Measurements from ENCODE around the gene NUAK1.

NUAK1 gene

DNA sequence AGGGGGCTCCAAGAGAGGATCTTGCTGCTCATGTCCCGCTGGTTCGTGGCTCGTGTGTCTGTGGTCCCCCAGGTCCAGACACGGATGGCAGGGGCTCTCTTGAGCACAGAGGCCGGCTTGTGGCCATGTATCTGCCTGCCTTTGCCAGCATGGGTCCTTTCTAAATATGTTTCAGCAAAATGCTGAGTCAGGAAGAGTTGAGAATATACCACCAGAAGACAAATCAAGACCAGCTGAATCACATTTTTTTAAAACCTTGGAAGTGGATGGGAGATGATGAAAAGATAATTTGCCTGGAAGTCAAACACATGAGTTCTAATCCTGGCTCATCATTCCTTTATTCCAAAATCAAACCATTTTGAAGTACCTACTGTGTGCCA, 58.0 kb downstream of the NUAK1 start:
- no peak for DNase-seq

DNA sequence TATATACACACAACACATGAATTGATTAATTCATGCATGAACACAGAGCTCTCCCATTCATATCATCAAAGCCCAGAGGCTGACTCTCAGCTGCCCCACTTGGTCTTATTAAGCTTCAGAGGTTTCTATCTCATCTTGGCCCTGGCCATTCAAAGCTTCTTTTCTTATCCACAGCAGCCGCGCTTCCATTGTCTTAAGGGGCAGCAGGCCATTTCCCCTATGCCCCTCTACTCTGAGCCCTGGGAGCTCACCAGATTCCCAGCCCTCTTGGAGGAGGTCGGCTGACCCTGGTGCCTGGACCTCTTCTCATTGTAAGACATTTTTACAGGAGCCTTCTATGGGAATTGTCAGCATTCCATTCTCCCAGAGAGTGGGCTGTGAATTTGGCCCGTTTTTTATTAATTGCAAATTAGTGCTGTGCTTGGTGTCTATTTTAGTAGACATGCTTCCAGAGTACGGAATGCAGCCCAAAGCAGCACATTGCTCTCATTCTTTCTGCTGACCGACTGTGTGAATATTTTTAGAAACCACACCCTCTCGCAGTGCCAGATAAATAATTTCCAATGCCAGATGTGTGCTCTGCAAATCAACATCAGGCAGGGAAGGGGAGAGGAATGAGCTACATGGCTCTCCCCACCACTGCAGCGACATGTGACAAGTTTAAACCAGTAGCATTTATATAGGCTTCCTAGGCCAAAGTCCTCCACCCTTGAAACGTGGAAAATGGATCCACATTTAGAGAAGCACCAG, 58.5 kb downstream of the NUAK1 start:
- no peak for DNase-seq

DNA sequence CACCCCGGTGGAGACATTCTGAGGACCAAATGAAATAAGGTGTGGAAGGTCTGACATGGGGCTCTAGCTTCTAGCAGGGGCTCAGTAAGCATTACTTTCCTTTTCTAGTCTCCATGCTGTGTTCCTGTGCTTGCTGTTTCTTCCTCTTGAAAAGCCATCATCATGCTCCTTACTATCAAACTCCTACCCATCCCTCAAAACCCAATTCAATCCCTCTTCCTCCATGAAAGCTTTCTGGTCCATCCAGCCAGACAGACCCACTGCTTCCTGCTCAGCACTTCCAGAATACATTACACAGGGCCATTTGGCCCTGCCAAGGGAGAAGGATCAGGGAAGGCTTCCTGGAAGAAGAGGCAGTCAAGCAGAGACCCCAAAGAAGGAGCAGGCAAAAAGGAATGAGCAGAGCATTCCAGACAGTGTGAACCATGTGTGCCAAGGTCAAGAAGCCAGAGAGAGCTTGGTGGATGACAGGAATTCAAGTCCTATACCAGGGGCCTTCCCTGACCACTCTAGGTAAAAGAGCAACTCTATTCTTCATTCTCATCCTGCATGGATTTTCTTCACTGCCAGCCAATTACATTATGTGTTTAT, 59.5 kb downstream of the NUAK1 start:
- no peak for DNase-seq

DNA sequence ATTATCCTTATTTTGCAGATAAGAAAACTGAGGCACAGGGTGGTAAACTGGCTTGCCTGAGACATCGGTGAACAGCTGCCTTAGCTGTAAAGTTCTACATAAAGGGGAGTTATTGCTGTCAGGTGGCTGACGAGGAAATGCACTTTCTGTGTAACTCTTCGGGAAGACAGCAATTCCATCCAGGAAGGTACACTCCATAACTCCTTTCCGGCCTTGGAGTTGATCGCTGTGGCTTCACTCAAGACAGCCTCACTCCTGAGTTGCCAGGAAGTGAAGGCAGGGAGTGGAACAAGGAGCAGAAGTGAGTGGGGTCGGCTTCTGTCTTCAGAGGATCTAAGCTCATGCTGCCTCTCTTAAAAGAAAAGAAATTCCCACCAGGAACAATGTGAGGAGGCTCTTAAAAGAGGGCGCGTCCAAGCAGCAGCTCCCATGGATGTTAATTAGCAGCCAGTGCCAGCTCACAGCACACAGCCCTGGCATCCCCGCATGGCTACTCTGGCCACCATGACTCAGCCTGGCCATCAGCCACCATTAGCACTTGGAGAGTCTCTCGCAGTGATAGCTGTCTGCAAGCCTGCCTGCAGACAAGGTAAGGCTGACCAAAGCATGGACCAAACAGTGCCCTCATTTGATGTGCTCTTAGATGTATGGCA, 60.3 kb downstream of the NUAK1 start:
- no peak for DNase-seq

DNA sequence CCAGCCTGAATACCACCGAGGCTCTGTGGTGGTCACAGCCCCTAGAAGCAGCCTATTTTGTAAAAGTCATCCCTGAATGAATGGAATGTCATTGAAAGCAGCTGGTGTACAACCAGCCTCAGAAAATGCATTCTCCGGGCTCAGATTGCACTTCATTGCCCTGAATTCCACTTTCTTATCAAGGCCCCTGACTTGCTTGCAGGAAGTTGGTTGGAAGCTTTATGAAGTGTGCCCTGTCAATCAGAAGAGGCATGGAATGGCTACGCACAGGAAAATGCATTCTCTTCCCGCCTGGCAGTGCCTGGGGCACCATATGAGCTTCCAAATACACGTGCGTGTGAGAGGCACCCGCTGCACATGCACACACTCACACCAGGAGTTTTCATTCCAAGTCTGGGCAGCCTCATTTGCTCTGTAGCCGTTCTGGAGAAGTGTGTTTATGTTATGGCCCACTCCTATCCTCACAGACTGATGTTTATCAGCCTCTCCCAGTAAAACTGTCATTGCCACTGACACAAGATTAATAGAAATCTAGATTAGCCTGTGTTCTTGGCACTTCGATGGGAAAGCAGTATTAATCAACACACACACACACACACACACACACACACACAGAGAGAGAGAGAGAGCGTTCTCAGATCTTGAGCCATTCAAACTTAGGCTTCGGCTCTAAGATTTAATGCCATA, 63.9 kb downstream of the NUAK1 start:
- no peak for DNase-seq

DNA sequence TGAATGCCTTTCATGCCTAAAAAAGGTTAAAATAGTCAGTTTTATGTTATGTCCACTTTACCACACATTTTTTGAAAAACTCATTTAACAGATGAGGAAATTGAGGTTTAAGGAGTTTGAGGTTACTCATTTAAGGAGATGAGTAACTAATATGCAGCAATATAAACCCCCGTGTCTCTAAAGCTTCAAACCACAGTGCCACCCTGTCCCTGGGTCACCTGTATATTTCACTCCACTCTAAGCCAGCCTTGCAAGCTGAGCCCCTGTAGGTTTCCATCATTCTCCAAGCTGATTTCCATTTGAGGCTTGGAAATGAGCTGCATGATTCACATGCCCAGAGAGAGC, 64.4 kb downstream of the NUAK1 start:
- DNase-seq: no peak

DNA sequence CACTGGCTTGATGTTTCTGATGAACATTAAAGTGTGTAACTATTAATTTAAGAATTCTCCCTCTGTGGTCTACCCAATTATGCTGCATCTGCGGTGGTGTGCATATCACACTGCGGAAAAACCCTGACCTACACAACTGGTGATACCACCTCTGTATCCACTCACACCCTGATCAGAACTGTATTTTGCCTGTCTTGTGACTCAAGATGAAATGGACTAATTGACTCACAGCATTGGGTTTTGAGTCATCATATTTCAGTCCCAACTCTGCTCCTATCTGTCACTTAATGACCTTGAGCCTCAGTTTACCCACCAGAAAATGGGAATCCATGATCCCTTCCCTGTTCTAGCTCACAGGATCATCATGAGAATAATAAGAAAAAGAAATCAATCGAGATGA, 65.6 kb downstream of the NUAK1 start:
- DNase-seq: no peak

DNA sequence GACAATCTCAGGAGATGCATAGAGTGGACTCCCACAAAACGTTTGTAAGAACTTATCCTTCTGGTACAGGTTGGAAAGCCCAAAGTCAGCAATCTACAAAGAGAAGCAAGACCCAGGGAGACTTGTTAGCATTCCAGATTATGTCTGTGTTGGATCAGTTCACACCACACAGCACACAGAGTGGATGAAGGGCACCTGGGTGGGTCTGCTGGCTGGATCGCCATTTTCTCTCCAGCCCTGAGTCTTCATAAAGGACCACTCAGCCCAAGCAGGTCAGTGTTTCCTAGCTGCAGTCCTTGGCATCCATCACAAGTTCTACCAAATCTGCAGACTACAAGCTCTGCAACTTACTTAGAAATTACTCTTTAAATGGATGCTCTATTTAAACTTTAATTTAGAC, 66.0 kb downstream of the NUAK1 start:
- DNase-seq: no peak

DNA sequence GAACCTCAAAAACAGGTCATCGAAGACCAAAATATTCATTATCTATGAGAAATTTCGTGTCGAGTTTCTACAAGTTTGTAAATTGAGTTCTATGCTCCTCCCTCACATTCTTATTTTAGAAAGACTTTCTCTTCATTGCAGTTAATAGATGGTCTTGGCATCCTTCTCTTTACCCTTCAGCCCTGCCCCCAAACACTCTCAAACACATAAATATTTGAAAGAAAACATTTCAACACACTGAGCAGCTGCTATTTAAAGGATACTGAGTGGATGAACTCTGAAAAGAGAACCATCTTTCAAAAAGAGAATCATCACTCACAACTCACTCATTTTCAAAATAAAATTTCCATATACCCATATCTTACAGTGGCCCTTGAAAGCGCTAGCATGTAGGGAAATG, 67.1 kb downstream of the NUAK1 start:
- DNase-seq: no peak

DNA sequence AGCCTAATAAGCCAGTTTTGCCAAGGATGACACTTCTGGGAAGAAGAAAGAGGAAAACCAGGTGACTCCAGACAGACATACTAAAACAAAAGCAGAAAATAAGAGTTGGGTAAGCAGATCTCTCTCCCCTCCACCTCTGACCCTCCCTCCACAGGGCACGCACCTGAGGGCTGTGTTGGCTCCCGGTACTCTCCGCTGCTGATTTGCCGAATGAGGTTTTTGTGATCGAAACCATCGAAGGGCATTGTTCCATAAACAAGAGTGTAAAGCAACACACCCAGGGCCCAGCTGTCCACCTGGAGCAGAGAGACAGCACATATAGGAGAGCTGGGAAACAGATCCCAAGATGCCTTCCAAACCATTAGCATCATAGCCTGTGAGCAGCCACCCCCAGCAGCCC, 68.1 kb downstream of the NUAK1 start:
- no peak for DNase-seq

DNA sequence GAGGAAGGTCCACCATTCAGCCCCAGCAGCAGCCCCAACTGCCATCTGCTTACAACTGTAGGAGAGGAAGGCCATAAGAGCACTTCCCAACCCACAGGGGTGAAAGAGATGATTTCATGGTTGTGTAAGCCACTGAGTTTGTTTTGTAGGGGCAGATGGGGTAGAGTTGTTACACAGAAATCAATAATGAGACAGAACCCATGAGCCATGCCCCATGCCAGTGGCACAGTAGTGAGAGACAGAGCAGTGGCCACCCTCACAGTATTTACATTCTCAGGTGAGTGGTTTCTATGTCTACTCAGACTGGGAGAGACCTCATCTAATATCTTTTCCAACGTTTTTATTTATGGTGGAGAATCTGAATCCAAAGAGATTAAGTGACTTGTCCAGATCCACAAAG, 68.6 kb downstream of the NUAK1 start:
- no peak for DNase-seq

DNA sequence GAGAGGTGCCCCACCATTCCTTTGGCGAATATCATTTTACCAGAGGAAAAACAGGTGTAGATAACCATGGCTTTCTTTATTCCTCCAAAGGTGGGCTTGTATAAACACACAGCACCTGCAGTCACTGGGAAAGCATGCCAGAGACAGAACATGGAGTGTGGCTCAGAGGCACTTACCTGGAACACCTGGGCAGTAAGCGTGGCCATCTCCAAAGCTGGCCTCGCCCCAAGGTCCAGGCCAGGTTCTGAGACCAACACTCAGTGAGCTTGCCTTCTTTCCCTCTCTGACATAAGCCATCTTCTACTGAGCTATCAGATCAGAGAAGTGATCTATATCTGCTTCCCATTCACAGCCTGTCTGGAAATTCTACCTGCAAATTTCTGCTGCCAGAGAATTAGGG, 70.5 kb downstream of the NUAK1 start:
- no peak for DNase-seq

DNA sequence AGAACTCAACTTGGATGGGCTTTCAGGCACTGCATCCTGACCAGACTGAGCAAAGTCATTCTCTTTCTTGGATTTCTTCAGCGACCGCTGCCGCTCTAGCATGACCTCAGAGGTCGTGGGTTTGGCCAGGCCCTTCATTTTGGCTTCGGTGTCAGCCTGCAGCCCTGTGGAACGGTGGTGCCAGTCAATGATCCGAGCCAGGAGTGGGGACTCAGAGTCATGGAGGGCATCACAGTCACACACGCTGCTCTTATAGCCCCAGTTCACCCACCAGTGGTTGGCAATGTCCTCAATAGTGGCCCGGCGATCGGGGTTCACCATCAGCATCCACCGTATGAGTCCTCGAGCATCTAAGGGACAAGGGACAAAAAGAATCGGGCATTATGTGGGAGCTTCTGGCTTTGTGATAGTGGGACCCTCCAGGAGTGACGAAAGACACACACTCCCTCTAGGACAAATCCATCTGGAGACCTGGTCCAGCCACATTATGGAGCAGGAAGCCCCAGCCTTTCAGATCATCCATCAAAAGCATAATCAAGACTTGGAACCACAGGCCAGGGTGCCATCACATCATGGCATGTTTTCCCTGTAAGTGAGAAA, 71.0 kb downstream of the NUAK1 start:
- DNase-seq: no peak

DNA sequence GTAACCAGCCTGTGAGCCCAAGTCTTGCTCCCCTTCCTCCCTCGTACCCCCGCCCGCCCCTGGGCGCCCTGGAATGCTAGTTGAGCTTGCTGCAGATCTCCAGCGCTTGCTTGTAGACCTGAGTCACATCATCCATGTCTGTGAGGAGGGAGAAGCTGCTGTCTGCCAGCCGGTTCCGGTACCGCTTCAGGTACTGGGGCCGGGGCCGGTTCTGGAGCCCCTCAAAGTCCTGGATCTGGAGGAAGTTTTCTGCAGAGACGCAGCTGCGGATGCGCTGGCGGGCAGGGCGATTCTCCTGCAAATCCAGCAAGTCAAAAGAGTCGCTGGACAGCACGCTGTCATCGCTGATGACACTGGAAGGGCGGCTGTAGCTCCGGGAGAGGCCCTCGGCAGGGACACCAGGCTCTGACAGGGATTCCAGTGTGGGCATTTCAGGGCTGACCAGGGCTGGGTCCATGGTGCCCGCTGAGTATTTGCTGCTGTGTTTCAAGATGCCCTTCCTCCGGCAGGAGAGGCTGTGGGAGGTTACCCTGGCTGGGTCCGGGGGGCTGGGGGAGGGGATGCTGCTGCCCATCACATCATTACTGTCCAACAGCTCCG, 71.9 kb downstream of the NUAK1 start:
- no peak for DNase-seq

DNA sequence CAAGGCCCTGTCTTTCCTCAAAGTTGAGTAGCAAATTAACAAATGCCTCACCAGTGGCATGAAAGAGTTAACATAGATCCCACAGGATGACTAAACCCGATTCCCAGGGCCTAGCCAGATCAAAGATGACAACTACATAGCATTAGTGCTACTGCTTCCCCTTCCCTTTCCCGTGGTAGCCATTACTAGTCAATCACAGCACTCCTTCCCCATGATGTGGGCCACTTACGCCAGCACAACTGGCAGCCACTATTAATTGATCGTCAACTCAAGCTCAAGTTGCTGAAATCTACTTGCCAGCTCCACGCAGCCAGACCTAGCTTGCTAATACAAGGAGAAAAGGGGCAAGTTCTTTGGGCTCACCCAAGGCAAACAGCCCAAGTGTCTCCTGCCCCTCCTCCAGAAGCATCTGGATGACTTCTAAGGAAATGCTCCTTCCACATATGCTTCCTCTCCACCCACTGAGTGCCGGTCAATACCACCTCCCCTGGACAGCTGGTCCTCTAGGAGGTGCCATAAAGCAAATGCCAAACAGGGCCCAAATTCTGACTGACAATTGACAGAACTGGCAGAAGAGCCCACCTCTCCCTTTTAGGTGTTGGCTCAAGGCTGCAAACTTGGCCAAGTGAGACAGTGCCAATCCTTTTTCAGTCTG, 72.6 kb downstream of the NUAK1 start:
- DNase-seq: no peak

DNA sequence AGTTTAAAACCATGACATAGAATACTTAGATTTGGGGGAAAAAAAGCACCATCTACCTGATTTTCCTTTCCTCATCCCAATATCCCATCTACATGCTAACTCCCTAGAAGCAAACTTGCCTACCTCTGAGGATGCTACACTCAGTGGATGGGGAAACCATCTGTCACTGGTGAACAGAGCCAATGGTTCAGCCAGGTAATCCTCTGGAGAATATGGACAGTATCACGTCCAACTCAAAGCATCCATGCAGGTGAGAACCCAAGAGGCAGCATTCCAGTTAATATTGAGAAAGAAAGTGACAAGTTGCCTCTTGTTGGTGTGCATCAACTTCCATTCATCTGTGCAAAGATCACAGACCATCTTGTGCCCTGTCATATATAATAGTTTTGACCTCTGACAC, 73.2 kb downstream of the NUAK1 start:
- no peak for DNase-seq

DNA sequence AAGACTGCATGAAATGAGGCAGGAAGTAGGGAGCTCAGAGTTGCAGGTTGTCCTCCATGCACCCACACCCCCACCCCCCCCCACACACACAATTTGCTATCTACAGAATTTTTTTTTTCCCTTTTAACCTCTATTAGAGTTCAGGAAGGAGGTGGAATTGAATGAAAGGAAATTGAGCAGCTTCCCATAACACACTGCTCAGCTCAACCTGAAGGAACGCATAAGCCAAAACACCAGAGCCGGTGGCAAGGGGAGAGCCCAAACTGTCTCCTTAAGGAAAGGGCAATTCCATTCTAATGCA, 74.1 kb downstream of the NUAK1 start:
- DNase-seq: no peak

DNA sequence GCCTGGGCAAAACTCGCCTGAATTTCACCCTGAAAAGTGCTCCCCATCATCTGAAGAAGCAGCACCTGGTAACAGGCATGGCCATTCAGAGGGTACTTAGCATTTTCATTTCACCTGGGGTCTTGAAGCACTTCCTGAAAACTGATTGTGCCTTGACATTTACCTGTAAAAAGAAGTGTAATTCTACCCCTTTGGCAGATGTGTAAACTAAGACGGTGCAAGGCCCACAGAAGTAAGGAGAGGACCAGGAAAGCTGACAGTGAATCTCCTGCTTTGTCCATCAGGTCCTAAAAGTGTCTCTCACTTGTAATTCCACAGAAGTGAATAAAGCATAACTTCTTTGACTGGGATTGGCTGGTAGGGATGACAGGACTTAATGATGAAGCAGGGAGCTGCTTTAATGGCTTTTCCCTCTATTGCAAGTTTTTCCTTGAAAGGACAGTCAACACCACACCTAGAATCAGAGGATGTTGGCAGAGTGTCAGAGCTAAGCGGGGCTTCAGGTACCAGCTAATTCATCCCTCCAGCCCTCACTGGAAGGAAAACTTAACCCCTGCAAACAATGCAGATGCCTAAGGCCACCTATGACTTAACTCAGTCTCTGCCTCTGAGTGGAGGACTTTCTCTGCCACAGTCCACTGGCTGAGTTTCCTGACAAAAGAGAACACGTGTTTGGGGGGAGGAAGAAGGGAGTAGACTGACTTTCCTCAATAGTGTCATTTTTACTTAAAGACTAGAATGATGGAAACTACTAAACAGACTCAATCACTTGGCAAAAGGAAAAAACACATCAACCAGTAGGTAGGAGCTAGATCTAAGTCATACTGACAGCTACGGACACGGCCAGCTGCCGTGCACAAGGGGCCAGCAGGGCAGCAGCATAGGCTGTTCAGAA, 74.7 kb downstream of the NUAK1 start:
- no peak for DNase-seq

DNA sequence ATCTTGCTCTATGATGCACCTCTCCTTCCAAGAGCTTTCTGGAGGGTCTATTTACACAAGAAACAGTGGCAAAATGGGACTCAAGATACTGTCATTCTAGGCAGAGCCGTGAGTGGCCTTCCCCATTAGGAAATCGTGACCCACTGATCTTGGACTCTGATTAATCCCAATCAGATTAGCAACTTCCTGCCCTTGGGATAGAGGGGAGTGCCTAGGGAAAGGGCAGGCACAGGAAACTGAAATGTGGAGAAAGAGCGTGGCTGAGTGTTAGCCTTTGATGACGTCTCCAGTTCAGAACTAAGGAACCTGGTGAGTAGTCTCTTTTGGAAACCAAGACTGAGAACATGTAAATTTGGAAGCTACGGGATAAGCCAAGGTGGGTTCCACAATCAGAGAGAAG, 76.1 kb downstream of the NUAK1 start:
- no peak for DNase-seq

DNA sequence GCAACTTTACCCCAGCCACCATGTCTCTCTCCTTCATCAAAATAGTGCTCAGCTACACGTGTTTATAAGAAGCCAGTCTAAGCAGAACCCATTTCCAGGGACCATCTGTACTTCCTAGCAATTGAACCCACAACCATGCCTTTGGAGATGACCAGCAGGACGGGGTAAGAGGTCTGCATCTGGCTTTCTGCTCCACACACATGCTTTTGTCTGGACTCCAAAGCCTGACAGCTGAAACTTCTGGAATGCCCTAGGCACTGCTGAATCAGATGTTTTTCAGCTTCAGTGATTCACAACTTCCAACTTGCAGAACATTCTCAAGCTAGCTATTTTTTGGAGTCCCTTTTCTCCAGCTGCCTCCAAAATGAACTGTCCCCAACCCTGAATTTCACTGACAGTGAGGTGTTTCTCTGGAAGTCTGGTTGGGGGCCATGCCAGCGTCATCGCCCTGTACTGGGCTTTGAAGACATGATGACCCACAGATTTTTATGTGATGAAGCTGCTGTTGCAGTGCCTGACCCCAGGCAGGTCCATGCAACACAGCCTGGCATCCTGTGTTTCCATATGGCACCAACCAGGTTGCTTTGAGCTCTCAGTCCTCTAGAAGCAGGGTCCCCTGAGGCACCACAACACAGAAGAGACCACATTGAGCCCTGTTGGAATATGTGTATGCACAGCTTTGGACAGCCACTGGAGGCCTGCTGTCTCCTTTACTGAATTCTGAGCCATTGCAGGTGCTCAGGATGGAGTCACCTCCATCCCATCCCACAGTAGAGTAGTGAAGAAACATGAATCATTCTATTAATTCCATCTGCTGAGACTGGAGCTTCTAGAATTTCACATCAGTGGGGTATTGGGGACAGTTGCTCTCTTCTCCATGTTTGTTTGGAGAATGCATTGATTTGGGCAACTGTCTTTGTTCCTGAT, 80.2 kb downstream of the NUAK1 start:
- no peak for DNase-seq

DNA sequence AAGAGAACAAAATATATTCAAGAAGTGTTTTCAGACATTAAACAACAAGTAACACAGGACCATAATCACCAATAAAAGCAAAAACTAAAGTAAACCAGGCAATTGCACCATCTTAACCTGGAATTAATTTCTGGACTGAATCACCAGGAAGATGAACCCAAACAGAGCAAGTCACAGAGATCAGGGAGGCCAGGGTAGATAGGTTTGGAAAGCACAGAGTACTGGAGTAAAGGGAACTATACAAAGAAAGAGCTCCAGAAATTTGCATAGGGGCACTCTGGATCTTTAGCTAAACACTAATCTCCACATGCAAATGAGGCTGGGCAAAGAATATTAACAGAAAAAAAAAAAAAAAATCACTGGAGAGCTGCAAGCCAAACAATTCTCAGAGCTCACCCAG, 84.7 kb downstream of the NUAK1 start:
- no peak for DNase-seq

All from COR-L47 (cell line).